Fibroblast of lung (primary cell): ENCODE measurements around the gene ADARB1. TPM values are rescaled to one million over a fixed set of nuclear protein-coding genes. Genes with fewer than 3 reads are reported as not detected.

Experiments used
- DNase-seq, 2 donors: peaks; one replicate each; pipeline versions ENCODE4 v3.0.0 to v3.0.0-alpha.2; 2010; ENCODE audit warnings: low read depth in 2 of 2
- H2AFZ ChIP-seq: 2 replicates; pipeline ENCODE4 v1.5.1; 2012; ENCODE audit warnings: low read length, control low read depth, inconsistent platforms
- H3K27ac ChIP-seq: 2 replicates; pipeline ENCODE4 v1.5.1; 2011; ENCODE audit warnings: low read length, control low read depth; ENCODE audit not compliant: insufficient read depth
- H3K27me3 ChIP-seq: 2 replicates; pipeline ENCODE4 v1.5.1; 2011; ENCODE audit warnings: mild to moderate bottlenecking, low read length; ENCODE audit not compliant: control insufficient read depth, insufficient read depth
- H3K36me3 ChIP-seq: 2 replicates; pipeline ENCODE4 v1.5.1; 2011; ENCODE audit warnings: low read length; ENCODE audit not compliant: control insufficient read depth, insufficient read depth
- H3K4me1 ChIP-seq: 2 replicates; pipeline ENCODE4 v1.5.1; 2011; ENCODE audit warnings: low read length; ENCODE audit not compliant: control insufficient read depth, insufficient read depth; ENCODE audit errors: extremely low read depth
- H3K4me2 ChIP-seq: 2 replicates; pipeline ENCODE4 v1.5.1; 2011; ENCODE audit warnings: low read length, control low read depth; ENCODE audit not compliant: insufficient read depth; ENCODE audit errors: extremely low read depth
- H3K4me3 ChIP-seq, 4 experiments: fragments of 200-600 bp in 1 of 4; sonication (generic) in 1 of 4; replicated peaks in 1 of 4; 2 replicates each; pipeline ENCODE4 v1.5.1; 2011 to 2016; ENCODE audit warnings: low read length in 4 of 4, low read depth in 3 of 4, mild to moderate bottlenecking in 3 of 4, control low read depth in 2 of 4, inconsistent platforms in 1 of 4, mixed read lengths in 1 of 4; ENCODE audit not compliant: insufficient read depth in 1 of 4; ENCODE audit errors: control extremely low read depth in 1 of 4
- H3K79me2 ChIP-seq: 2 replicates; pipeline ENCODE4 v1.5.1; 2012; ENCODE audit warnings: mild to moderate bottlenecking, low read length, inconsistent platforms; ENCODE audit not compliant: control insufficient read depth, insufficient read depth
- H3K9ac ChIP-seq: 2 replicates; pipeline ENCODE4 v1.5.1; 2011; ENCODE audit warnings: mild to moderate bottlenecking, low read length, control low read depth; ENCODE audit not compliant: insufficient read depth
- H3K9me3 ChIP-seq: 2 replicates; pipeline ENCODE4 v1.5.1; 2012; ENCODE audit warnings: low read depth, low read length; ENCODE audit not compliant: control insufficient read depth, insufficient read depth
- H4K20me1 ChIP-seq: 2 replicates; pipeline ENCODE4 v1.5.1; 2011; ENCODE audit warnings: low read length; ENCODE audit not compliant: control insufficient read depth, insufficient read depth; ENCODE audit errors: extremely low read depth
- EZH2 ChIP-seq: IDR thresholded peaks from 2 replicates; pipeline ENCODE4 v1.5.1; 2012; ENCODE audit warnings: low read length, control low read depth, mild to moderate bottlenecking; ENCODE audit errors: missing control alignments
- polyA plus RNA-seq, 2 donors: library from polyadenylated mRNA; depleted of rRNA in 1 of 2; stranded (reverse) in 1 of 2; unstranded in 1 of 2; fragments of >200 nt; gene quantifications; 2 replicates each; pipeline ENCODE4 v1.2.1, GENCODE V29; 2011 to 2012; ENCODE audit warnings: missing spikeins in 1 of 2
- total RNA-seq: library from RNA; depleted of rRNA; stranded (reverse); fragments of >200 nt; gene quantifications from 2 replicates; pipeline ENCODE4 v1.2.1, GENCODE V29; 2014
- TF ChIP-seq, protein P1 (sequence below), 2 donors: IDR thresholded peaks in 1 of 2; conservative IDR thresholded peaks in 1 of 2; 1 replicate in 1 of 2; 2 replicates in 1 of 2; pipeline ENCODE4 v1.5.1; 2011 to 2012; ENCODE audit warnings: low read length in 2 of 2, control low read depth in 1 of 2, inconsistent platforms in 1 of 2, low read depth in 1 of 2, mild to moderate bottlenecking in 1 of 2

The ADARB1 gene
- total and polyA plus RNA-seq, 2 donors (not counting 1 experiment from before 2014, with no cell fraction given) = 20.2 to 25.3 TPM

DNA sequence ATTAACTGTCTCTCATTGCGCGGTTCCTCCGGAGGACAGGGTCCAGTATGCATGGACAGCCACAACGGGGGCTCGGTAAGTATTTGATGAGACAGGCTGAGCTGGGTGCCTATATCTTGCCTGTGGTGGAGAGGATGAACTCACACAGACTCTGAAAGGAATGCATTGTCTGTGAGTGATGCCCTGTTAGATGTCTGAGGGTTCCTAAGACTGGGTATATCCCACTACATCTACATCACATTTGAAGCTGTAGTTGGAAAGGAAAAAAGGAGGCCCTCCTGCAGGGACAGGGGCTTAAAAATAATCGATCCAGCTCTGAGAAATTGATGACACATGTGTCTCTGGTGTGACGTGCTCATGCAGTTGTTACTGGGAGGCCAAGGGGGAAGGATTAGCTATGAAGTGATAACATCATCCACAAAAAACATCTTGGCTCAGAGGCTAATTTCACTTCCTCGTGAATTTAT is 1.9 kb downstream of the ADARB1 start:
- no peak overlapping the region for H3K9ac ChIP-seq
- H3K27me3 ChIP-seq = no peaks in the 10 kb centered on the region
- TF ChIP-seq EZH2 = no peak
- H3K4me3 ChIP-seq = peak overlapping the region in 2 of 4 experiments; percentile 62 to 69
- H3K4me2 ChIP-seq = peak overlapping the region; percentile 72
- peaks cover 3% of the 10 kb centered on the region for H3K79me2 ChIP-seq
- H3K27ac ChIP-seq = no peak overlapping the region
- H2AFZ ChIP-seq = no peak overlapping the region
- peaks cover 2% of the 10 kb centered on the region for H3K4me1 ChIP-seq
- no peaks in the 10 kb centered on the region for H4K20me1 ChIP-seq
- H3K36me3 ChIP-seq = no peaks in the 10 kb centered on the region
- H3K9me3 ChIP-seq = no peaks in the 10 kb centered on the region
- DNase-seq = no peak

DNA sequence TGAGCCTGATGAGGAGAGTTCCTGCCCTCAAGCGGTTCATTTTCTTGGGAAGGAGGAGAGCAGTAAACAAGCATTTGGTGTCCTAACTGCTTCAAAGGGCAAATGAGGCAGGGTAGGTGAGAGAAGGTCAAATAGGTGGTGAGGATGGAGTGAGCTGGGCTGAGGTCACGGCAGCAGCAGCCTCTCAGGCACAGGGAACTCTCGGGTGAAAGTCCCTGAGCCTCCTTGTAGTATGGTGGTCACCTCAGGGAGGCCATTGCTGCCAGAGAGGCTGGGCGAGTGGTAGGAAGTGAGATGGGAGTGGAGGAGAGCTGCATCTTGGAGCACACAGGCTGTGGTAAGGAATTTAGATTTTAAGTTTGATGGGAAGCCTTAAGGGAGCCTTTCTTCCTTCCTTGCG is 4.0 kb downstream of the ADARB1 start:
- Histone ChIP-seq H3K27ac (no peak overlapping the region), H3K9ac (no peak overlapping the region), H3K4me3 (no peak overlapping the region), H3K36me3 (no peaks in the 10 kb centered on the region), H3K4me2 (no peak overlapping the region), H3K79me2 (peaks cover 3% of the 10 kb centered on the region), H4K20me1 (no peaks in the 10 kb centered on the region), H3K4me1 (peaks cover 5% of the 10 kb centered on the region), H2AFZ (no peak overlapping the region), H3K9me3 (no peaks in the 10 kb centered on the region), H3K27me3 (no peaks in the 10 kb centered on the region)
- DNase-seq = no peak
- TF ChIP-seq, protein P1, sequence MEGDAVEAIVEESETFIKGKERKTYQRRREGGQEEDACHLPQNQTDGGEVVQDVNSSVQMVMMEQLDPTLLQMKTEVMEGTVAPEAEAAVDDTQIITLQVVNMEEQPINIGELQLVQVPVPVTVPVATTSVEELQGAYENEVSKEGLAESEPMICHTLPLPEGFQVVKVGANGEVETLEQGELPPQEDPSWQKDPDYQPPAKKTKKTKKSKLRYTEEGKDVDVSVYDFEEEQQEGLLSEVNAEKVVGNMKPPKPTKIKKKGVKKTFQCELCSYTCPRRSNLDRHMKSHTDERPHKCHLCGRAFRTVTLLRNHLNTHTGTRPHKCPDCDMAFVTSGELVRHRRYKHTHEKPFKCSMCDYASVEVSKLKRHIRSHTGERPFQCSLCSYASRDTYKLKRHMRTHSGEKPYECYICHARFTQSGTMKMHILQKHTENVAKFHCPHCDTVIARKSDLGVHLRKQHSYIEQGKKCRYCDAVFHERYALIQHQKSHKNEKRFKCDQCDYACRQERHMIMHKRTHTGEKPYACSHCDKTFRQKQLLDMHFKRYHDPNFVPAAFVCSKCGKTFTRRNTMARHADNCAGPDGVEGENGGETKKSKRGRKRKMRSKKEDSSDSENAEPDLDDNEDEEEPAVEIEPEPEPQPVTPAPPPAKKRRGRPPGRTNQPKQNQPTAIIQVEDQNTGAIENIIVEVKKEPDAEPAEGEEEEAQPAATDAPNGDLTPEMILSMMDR (conservative IDR thresholded peaks at IDR 0.05 in 1 of 2, IDR thresholded peaks at IDR 0.05 in 1 of 2; ENCODE audit: low read depth in 1 of 2, low read length in 2 of 2) = no peak
- no peak for TF ChIP-seq EZH2

DNA sequence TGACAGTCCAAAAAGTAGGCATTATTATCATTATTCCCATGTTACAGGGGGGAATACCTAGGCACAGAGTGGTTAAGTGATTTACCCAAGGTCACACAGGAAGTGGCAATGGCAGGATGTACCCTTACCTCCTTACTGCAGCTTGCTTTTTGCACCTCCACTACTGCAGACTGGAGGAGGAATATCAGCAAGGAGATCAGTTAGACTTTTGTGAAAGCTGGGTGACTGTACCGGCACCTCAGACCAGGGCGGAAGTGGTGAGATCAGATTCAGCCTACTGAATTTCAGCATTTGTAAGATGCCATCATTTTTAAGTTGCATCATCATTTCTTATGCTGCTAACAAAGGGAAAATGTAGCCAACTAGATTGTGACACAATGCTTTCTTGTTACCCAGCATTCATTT is 4.5 kb downstream of the ADARB1 start:
- Histone ChIP-seq H3K4me3 (no peak overlapping the region), H3K27me3 (no peaks in the 10 kb centered on the region), H3K79me2 (peaks cover 3% of the 10 kb centered on the region), H3K9me3 (no peaks in the 10 kb centered on the region), H2AFZ (no peak overlapping the region), H4K20me1 (no peaks in the 10 kb centered on the region), H3K9ac (no peak overlapping the region), H3K27ac (no peak overlapping the region), H3K36me3 (no peaks in the 10 kb centered on the region), H3K4me2 (no peak overlapping the region), H3K4me1 (peaks cover 5% of the 10 kb centered on the region)
- DNase-seq = peak; percentile 78
- no peak for TF ChIP-seq EZH2
- TF ChIP-seq, protein P1 (conservative IDR thresholded peaks at IDR 0.05 in 1 of 2, IDR thresholded peaks at IDR 0.05 in 1 of 2; ENCODE audit: low read depth in 1 of 2, low read length in 2 of 2) = no peak
